ENCODE data around the gene GPSM3. TPM values are rescaled to one million over a fixed set of nuclear protein-coding genes. Genes with fewer than 3 reads are reported as not detected.

GPSM3 gene
- total and polyA plus RNA-seq, 4 donors, result 2.3 to 8.0 (median 6.3) TPM

DNA sequence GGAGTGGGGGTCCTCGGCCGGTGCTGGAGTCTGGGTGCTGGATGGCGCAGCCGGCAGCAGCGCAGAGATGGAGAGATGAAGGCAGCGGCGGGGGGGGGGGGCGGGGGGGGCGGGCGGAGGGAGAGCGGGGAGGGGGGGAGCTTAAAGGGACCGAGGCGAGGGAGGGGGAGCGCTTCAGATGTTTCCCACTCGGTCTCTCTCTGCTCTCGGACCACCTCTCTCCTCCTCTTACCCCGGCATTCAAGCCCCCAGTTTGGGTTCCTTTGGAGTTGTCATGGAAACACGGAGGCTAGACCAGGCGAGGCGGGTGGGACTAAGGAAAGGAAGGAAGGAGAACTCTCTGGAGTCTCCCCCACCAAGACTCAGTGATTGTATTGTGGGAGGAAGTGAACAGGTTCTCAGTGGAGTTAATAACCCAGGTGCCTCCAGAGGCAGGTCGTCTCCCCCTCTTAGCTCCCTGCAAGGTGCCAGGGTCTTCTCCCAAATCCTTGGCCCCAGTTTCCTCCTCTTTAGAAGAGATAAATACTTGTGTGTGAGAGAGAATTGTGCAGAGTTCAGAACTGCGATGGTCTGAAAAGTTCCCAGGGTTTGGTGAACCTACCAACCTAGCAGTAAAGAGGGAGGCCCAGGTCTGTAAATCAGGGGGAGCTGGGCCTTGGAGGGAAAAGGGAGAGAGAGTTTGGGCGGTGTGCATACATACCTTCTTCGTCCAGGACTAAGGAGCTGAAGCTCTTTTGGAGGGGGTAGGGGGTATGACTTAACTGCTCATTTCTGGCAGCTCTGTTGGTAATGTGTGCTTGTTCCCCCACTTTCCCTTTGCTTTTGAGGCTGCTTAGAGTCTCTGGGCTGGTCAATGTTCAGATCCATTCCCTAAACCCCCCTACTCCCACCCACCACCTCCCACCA, 40.3 kb downstream of the GPSM3 start, which contains the start of gene PRRT1:
PRRT1 (minus strand) TSS at position 77 of the 906 bp plus-strand sequence. CDS start 112 bp downstream, outside the sequence.
- Histone ChIP-seq H3K4me3 (ENCODE audit: low read depth in 1 of 3, low read length in 3 of 3) (no peak within 1 kb of the TSS), H3K9me3 (ENCODE audit: control insufficient read depth in 4 of 4, low read length in 3 of 4) (peaks cover 0 to 2% (median 0%) of the 10 kb centered on the region in 4 donors), H3K36me3 (ENCODE audit: control insufficient read depth in 4 of 4, insufficient read depth in 3 of 4, low read depth in 1 of 4, low read length in 3 of 4) (peaks cover 0 to 5% (median 2%) of the 10 kb centered on the region in 4 donors), H3K4me1 (ENCODE audit: control insufficient read depth in 4 of 4, insufficient read depth in 4 of 4, low read length in 3 of 4) (peaks cover 6 to 26% (median 13%) of the 10 kb centered on the region in 4 donors), H3K9ac (ENCODE audit: low read depth in 1 of 2, low read length in 2 of 2) (no peak within 1 kb of the TSS), H3K27ac (ENCODE audit: low read depth in 1 of 2, low read length in 2 of 2) (no peak within 1 kb of the TSS), H3K27me3 (ENCODE audit: control insufficient read depth in 4 of 4, insufficient read depth in 4 of 4, low read length in 3 of 4) (peaks cover 0 to 5% (median 0%) of the 10 kb centered on the region in 4 donors)
- no peak for TF ChIP-seq NR2F2 (IDR thresholded peaks at IDR 0.05)
- TF ChIP-seq FOXA1 (IDR thresholded peaks at IDR 0.05), result no peak
- no peak for TF ChIP-seq CTCF (IDR thresholded peaks at IDR 0.05; ENCODE audit: low read depth, low read length, missing input control)
- no peak for TF ChIP-seq SP1 (IDR thresholded peaks at IDR 0.05)
- TF ChIP-seq, protein P1, sequence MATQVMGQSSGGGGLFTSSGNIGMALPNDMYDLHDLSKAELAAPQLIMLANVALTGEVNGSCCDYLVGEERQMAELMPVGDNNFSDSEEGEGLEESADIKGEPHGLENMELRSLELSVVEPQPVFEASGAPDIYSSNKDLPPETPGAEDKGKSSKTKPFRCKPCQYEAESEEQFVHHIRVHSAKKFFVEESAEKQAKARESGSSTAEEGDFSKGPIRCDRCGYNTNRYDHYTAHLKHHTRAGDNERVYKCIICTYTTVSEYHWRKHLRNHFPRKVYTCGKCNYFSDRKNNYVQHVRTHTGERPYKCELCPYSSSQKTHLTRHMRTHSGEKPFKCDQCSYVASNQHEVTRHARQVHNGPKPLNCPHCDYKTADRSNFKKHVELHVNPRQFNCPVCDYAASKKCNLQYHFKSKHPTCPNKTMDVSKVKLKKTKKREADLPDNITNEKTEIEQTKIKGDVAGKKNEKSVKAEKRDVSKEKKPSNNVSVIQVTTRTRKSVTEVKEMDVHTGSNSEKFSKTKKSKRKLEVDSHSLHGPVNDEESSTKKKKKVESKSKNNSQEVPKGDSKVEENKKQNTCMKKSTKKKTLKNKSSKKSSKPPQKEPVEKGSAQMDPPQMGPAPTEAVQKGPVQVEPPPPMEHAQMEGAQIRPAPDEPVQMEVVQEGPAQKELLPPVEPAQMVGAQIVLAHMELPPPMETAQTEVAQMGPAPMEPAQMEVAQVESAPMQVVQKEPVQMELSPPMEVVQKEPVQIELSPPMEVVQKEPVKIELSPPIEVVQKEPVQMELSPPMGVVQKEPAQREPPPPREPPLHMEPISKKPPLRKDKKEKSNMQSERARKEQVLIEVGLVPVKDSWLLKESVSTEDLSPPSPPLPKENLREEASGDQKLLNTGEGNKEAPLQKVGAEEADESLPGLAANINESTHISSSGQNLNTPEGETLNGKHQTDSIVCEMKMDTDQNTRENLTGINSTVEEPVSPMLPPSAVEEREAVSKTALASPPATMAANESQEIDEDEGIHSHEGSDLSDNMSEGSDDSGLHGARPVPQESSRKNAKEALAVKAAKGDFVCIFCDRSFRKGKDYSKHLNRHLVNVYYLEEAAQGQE (IDR thresholded peaks at IDR 0.05), result no peak
- no peak for TF ChIP-seq RXRA (IDR thresholded peaks at IDR 0.05)
- no peak for TF ChIP-seq ZBTB33 (IDR thresholded peaks at IDR 0.05)
- no peak for TF ChIP-seq RAD21 (IDR thresholded peaks at IDR 0.05)
- TF ChIP-seq HNF4A (conservative IDR thresholded peaks at IDR 0.05), result no peak
- no peak for TF ChIP-seq TAF1 (conservative IDR thresholded peaks at IDR 0.05)
- TF ChIP-seq GABPA (IDR thresholded peaks at IDR 0.05 in 1 of 2, conservative IDR thresholded peaks at IDR 0.05 in 1 of 2), result no peak
- TF ChIP-seq, protein P2, sequence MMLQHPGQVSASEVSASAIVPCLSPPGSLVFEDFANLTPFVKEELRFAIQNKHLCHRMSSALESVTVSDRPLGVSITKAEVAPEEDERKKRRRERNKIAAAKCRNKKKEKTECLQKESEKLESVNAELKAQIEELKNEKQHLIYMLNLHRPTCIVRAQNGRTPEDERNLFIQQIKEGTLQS (IDR thresholded peaks at IDR 0.05), result no peak
- no peak for TF ChIP-seq JUND (IDR thresholded peaks at IDR 0.05)
- TF ChIP-seq, protein P3, sequence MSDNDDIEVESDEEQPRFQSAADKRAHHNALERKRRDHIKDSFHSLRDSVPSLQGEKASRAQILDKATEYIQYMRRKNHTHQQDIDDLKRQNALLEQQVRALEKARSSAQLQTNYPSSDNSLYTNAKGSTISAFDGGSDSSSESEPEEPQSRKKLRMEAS (IDR thresholded peaks at IDR 0.05), result no peak
- no peak for TF ChIP-seq YY1 (IDR thresholded peaks at IDR 0.05)
- WGBS, result 40% methylated on average over 21 of the region's 24 CpGs
- no peak for DNase-seq (ENCODE audit: low spot score)

Data from liver (tissue), 9 donors.